Measurements from ENCODE around the gene ARL9. TPM values are rescaled to one million over a fixed set of nuclear protein-coding genes. Genes with fewer than 3 reads are reported as not detected.

Gene ARL9
- total and polyA plus RNA-seq, 9 of the 15 experiments (the other 6 are each of a cell fraction or from before 2014, with no cell fraction given), result 0.10 to 0.15 (median 0.11) TPM; not detected in 6

DNA sequence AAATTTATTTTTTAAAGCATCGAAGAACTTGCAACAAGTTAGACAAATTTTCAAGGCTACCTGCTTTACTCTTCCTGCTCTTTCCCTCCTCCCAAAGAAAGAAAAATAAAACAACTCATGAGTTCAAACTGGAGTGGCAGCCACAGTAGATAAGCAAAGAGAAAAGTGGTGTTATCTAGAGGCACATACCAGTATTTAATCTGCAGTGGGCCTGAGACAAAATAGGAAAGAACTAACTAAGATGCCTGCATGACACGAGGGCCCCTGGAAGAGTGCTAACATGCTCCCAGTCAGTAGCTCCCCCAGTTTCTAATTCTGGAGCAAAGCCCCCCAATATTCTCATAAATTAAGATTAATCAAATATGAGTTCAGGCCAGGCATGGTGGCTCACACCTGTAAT, 7.9 kb downstream of the ARL9 start (continued):
- no peak for TF ChIP-seq YY1 (IDR thresholded peaks at IDR 0.05; ENCODE audit: borderline replicate concordance in 1 of 3, control insufficient read depth in 1 of 3, extremely low read depth in 1 of 3, insufficient read depth in 3 of 3, insufficient read length in 1 of 3, insufficient replicate concordance in 2 of 3, low read depth in 1 of 3, low read length in 2 of 3)
- no peak for TF ChIP-seq POLR2B (IDR thresholded peaks at IDR 0.05; ENCODE audit: low read depth, partially characterized antibody)
- TF ChIP-seq FOXM1 (IDR thresholded peaks at IDR 0.05; ENCODE audit: low read depth), result peak; percentile 47; the same call in 1 of the 2 replicates
- no peak for TF ChIP-seq FOXM1 (CRISPR knock-in tag; IDR thresholded peaks at IDR 0.05; ENCODE audit: low read depth)
- TF ChIP-seq ILK (tag; IDR thresholded peaks at IDR 0.05; ENCODE audit: borderline replicate concordance, low read depth), result no peak
- TF ChIP-seq, protein P1, sequence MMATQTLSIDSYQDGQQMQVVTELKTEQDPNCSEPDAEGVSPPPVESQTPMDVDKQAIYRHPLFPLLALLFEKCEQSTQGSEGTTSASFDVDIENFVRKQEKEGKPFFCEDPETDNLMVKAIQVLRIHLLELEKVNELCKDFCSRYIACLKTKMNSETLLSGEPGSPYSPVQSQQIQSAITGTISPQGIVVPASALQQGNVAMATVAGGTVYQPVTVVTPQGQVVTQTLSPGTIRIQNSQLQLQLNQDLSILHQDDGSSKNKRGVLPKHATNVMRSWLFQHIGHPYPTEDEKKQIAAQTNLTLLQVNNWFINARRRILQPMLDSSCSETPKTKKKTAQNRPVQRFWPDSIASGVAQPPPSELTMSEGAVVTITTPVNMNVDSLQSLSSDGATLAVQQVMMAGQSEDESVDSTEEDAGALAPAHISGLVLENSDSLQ (IDR thresholded peaks at IDR 0.05), result peak; percentile 92
- TF ChIP-seq TAF7 (tag; IDR thresholded peaks at IDR 0.05), result no peak
- no peak for TF ChIP-seq DNMT1 (IDR thresholded peaks at IDR 0.05)
- TF ChIP-seq, protein P2, sequence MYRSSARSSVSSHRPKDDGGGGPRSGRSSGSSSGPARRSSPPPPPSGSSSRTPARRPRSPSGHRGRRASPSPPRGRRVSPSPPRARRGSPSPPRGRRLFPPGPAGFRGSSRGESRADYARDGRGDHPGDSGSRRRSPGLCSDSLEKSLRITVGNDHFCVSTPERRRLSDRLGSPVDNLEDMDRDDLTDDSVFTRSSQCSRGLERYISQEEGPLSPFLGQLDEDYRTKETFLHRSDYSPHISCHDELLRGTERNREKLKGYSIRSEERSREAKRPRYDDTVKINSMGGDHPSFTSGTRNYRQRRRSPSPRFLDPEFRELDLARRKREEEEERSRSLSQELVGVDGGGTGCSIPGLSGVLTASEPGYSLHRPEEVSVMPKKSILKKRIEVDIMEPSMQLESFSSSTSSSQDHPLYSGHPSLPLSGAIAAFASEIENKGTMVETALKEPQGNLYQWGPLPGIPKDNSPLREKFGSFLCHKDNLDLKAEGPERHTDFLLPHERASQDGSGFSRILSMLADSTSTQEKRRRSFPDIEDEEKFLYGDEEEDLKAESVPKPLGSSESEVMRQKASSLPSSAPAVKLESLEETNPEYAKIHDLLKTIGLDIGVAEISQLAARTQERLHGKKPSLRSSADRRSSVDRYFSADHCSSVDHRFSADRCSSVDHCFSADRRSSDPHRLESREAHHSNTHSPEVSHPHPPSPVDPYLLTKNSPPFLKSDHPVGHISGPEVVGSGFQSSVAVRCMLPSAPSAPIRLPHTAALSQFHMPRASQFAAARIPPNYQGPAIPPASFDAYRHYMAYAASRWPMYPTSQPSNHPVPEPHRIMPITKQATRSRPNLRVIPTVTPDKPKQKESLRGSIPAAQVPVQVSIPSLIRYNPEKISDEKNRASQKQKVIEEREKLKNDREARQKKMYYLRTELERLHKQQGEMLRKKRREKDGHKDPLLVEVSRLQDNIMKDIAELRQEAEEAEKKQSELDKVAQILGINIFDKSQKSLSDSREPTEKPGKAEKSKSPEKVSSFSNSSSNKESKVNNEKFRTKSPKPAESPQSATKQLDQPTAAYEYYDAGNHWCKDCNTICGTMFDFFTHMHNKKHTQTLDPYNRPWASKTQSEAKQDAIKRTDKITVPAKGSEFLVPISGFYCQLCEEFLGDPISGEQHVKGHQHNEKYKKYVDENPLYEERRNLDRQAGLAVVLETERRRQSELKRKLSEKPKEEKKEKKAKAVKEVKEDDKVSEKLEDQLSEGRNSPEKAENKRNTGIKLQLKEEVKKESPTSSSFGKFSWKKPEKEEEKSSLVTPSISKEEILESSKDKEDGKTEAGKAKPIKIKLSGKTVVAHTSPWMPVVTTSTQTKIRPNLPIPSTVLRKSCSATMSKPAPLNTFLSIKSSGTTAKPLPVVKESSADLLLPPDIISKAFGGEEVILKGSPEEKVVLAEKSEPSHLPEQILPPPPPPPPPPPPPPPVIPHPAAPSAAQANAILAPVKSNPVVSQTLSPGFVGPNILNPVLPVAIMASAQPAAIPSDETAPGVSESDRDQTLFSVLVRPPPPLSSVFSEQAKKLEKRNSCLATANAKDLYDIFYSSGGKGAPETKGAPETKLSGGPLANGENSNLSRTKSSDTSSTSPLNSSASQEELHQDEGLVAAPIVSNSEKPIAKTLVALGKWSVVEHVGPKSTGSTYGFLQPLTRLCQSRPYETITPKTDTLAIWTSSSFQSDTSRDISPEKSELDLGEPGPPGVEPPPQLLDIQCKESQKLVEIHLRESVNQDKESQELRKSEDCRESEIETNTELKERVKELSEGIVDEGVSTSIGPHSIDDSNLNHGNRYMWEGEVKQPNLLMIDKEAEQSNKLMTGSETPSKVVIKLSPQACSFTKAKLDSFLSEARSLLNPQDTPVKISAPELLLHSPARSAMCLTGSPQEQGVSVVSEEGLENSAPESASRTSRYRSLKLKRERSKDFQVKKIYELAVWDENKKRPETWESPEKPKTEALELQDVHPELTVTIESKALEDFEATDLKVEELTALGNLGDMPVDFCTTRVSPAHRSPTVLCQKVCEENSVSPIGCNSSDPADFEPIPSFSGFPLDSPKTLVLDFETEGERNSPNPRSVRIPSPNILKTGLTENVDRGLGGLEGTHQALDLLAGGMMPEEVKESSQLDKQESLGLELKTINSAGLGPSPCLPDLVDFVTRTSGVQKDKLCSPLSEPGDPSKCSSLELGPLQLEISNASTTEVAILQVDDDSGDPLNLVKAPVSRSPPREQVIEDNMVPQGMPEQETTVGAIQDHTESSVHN (IDR thresholded peaks at IDR 0.05; ENCODE audit: borderline replicate concordance in 1 of 2, low read depth in 1 of 2), result no peak
- TF ChIP-seq U2AF1 (optimal IDR thresholded peaks at IDR 0.05; ENCODE audit: low read depth, low read length), result no peak
- TF ChIP-seq, protein P3, sequence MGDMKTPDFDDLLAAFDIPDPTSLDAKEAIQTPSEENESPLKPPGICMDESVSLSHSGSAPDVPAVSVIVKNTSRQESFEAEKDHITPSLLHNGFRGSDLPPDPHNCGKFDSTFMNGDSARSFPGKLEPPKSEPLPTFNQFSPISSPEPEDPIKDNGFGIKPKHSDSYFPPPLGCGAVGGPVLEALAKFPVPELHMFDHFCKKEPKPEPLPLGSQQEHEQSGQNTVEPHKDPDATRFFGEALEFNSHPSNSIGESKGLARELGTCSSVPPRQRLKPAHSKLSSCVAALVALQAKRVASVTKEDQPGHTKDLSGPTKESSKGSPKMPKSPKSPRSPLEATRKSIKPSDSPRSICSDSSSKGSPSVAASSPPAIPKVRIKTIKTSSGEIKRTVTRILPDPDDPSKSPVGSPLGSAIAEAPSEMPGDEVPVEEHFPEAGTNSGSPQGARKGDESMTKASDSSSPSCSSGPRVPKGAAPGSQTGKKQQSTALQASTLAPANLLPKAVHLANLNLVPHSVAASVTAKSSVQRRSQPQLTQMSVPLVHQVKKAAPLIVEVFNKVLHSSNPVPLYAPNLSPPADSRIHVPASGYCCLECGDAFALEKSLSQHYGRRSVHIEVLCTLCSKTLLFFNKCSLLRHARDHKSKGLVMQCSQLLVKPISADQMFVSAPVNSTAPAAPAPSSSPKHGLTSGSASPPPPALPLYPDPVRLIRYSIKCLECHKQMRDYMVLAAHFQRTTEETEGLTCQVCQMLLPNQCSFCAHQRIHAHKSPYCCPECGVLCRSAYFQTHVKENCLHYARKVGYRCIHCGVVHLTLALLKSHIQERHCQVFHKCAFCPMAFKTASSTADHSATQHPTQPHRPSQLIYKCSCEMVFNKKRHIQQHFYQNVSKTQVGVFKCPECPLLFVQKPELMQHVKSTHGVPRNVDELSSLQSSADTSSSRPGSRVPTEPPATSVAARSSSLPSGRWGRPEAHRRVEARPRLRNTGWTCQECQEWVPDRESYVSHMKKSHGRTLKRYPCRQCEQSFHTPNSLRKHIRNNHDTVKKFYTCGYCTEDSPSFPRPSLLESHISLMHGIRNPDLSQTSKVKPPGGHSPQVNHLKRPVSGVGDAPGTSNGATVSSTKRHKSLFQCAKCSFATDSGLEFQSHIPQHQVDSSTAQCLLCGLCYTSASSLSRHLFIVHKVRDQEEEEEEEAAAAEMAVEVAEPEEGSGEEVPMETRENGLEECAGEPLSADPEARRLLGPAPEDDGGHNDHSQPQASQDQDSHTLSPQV (IDR thresholded peaks at IDR 0.05), result peak; percentile 68; the same call in 1 of the 2 replicates
- no peak; a peak in 1 of 4 replicates for TF ChIP-seq TRIM24 (IDR thresholded peaks at IDR 0.05)
- no peak for TF ChIP-seq SUPT5H (IDR thresholded peaks at IDR 0.05)
- TF ChIP-seq HDAC3 (IDR thresholded peaks at IDR 0.05; ENCODE audit: borderline replicate concordance, partially characterized antibody), result no peak

Measured in K562 (cell line).